NCI-H345 treated with DMSO at 0.1 percent for 48 hours (cell line): Measurements from ENCODE around the gene SLC6A6.
"Not testable (repeated sequence)": the region's sequence is repeated elsewhere in the genome, so short reads cannot be mapped to it uniquely, and the experiment has no call there.

Source experiments
- DNase-seq: peaks from one replicate; lab custom pipeline; 2025; ENCODE audit not compliant: unreplicated experiment; lab: John Stamatoyannopoulos, UW

Gene SLC6A6

GRCh38 chr3:14434126-14434497 lies 31.7 kb downstream of the SLC6A6 start:
- no peak for DNase-seq

GRCh38 chr3:14434498-14435151 lies 32.2 kb downstream of the SLC6A6 start:
- no peak for DNase-seq

GRCh38 chr3:14435175-14436014 lies 33.0 kb downstream of the SLC6A6 start:
- no peak for DNase-seq

- no peak for DNase-seq
Measured at GRCh38 chr3:14436954-14437281, 34.5 kb downstream of the SLC6A6 start.

GRCh38 chr3:14437705-14438104 lies 35.3 kb downstream of the SLC6A6 start:
- not testable (repeated sequence) for DNase-seq

GRCh38 chr3:14438262-14438661 lies 35.9 kb downstream of the SLC6A6 start:
- DNase-seq, result no peak

GRCh38 chr3:14438929-14439328 lies 36.5 kb downstream of the SLC6A6 start:
- no peak for DNase-seq

- DNase-seq, result peak; percentile 90
Measured at GRCh38 chr3:14439501-14440167, 37.2 kb downstream of the SLC6A6 start.

- no peak for DNase-seq
Measured at GRCh38 chr3:14440168-14440518, 37.7 kb downstream of the SLC6A6 start.

- no peak for DNase-seq
Measured at GRCh38 chr3:14440531-14441239, 38.3 kb downstream of the SLC6A6 start.

- DNase-seq, result no peak
Measured at GRCh38 chr3:14441240-14441919, 39.0 kb downstream of the SLC6A6 start.

- DNase-seq, result no peak
Measured at GRCh38 chr3:14441920-14442300, 39.5 kb downstream of the SLC6A6 start.

GRCh38 chr3:14444380-14444779 lies 42.0 kb downstream of the SLC6A6 start:
- DNase-seq, result no peak

GRCh38 chr3:14445773-14446172 lies 43.4 kb downstream of the SLC6A6 start:
- DNase-seq, result no peak

GRCh38 chr3:14446988-14447570 lies 44.7 kb downstream of the SLC6A6 start:
- DNase-seq, result no peak

- DNase-seq, result no peak
Measured at GRCh38 chr3:14448063-14448462, 45.7 kb downstream of the SLC6A6 start.

- no peak for DNase-seq
Measured at GRCh38 chr3:14448756-14449727, 46.6 kb downstream of the SLC6A6 start.

GRCh38 chr3:14450506-14450905 lies 48.1 kb downstream of the SLC6A6 start:
- DNase-seq, result no peak

- DNase-seq, result no peak
Measured at GRCh38 chr3:14450922-14451606, 48.7 kb downstream of the SLC6A6 start.
